H1 (cell line): ENCODE data around the gene CAPN9. TPM values are rescaled to one million over a fixed set of nuclear protein-coding genes. Genes with fewer than 3 reads are reported as not detected.

Experiments
- KDM4A ChIP-seq: IDR thresholded peaks from one replicate; pipeline ENCODE4 v1.7.1; 2012; ENCODE audit warnings: low read depth, mild to moderate bottlenecking, moderate library complexity, low read length, inconsistent platforms; ENCODE audit not compliant: severe bottlenecking
- polyA plus RNA-seq, 7 experiments: library from polyadenylated mRNA; depleted of rRNA in 3 of 7; stranded (reverse) in 5 of 7; unstranded in 2 of 7; fragments of >200 nt in 5 of 7; fragments of 200-250 nt in 2 of 7; gene quantifications; 1 replicate in 5 of 7; 2 replicates in 1 of 7; 4 replicates in 1 of 7; pipeline versions ENCODE4 v1.2.1 to v1.2.3, GENCODE V29; 2011 to 2013; ENCODE audit warnings: missing spikeins in 2 of 7, mixed read lengths in 2 of 7
- total RNA-seq: library from RNA; stranded (reverse); fragmentation: NEBNext Ultra II Directional; extraction: Animal tissue kit (Norgen Biotek cat#: 25700); gene quantifications from 2 replicates; pipeline ENCODE4 v1.2.1, GENCODE V29; 2021

Gene CAPN9
- total and polyA plus RNA-seq, 2 of the 8 experiments (the other 6 are each of a cell fraction or from before 2014, with no cell fraction given), result 0.22 to 0.76 TPM

- TF ChIP-seq KDM4A, result no peak
Observed at GRCh38 chr1:230747890-230748800, 957 bp downstream of the CAPN9 start (continued).
